ENCODE measurements around the gene SMAP2. TPM values are rescaled to one million over a fixed set of nuclear protein-coding genes. Genes with fewer than 3 reads are reported as not detected.
"Not testable (repeated sequence)": the region's sequence is repeated elsewhere in the genome, so short reads cannot be mapped to it uniquely, and the experiment has no call there.

SMAP2 gene
- total RNA-seq, 1 donor from 2014 or later: 13.4 TPM

- intact Hi-C loops (cut with DNase I): not testable (repeated sequence)
Observed at GRCh38 chr1:40387381-40388306, 14.1 kb downstream of the SMAP2 start.

DNA sequence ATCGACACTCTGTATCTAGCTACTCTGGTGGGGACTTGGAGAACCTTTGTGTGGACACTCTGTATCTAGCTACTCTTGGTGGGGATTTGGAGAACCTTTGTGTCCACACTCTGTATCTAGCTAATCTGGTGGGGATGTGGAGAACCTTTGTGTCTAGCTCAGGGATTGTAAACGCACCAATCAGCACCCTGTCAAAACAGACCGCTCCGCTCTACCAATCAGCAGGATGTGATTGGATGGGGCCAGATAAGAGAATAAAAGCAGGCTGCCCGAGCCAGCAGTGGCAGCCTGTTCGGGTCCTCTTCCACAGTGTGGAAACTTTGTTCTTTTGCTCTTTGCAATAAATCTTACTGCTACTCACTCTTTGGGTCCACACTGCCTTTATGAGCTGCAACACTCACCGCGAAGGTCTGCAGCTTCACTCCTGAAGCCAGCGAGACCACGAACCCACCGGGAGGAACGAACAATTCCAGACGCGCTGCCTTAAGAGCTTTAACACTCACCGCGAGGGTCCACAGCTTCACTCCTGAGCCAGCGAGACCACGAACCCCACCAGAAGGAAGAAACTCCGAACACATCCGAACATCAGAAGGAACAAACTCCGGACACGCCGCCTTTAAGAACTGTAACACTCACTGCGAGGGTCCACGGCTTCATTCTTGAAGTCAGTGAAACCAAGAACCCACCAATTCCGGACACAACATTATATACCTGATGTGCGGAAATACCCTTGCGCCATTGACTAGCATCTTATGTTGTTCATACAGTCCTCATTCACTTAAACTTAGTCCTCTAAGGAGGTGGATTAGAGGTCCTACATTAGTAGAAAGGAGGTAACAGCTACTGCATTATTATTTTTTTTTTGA lies 15.2 kb downstream of the SMAP2 start:
- DNase-seq; ATAC-seq (ENCODE audit: poor library complexity); intact Hi-C loops (cut with DNase I): not testable (repeated sequence)

More at GRCh38 chr1:40387381-40388306, 14.1 kb downstream of the SMAP2 start:
- not testable (repeated sequence) for DNase-seq; ATAC-seq (ENCODE audit: poor library complexity)

DNA sequence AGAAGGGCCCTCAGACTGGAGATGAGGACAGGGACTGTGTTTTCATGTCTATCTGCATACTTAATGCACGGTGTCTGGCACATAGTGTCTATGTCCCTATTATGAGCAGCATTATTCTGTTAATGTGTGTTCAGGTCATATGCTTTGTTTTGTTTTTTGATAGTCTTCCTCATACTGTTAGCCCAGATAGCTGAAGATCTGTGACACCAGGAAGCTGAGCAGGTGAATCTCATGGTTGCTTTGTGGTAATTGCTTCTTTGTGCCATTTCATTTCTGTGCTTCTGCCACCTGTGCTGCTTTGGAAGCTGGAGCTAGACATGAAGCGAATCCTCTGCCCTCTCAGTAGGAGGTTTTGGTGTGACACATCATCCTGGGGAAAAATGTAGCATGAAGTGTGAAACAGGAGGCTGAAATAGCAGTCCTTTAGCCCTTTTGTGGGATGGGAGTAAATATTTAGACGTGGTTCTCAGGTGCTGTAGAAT lies 15.8 kb downstream of the SMAP2 start:
- ATAC-seq (ENCODE audit: poor library complexity) (no peak), DNase-seq (no peak)
- intact Hi-C loops (cut with DNase I): no loop called here

DNA sequence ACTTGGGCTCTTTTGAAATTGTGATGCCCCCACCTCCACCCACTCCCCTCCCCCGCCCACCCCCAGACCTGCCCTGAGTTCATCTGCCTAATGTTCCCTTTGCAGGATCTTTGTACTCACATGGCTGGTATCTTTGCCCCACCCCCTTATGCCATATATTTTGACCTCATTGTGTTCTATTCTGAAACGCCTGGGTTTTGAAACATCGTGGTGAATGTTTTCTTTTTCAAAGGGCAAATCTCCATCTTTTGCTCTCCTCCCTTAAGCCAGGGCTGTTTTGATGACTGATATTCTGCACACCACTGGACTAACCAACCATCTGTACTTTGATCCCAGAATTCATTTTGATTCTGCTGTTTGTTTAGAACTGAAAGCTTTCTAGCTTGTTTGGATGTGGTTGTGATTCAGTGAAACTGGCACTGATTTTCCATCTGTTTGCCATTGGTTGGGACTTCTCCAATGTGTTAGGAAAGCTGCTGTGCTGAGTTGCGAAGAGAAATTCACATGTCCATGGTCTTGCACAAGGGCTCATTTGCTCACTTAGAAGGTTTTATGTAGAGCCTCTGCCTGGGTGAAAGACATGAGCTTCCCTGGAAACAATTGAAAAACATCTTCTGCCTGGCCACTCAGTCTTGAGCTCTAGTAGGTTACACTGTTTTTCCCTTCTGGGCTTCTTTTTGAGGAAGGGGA lies 16.5 kb downstream of the SMAP2 start:
- ATAC-seq (ENCODE audit: poor library complexity): peak; percentile 52
- no peak for DNase-seq
- intact Hi-C loops (cut with DNase I): no loop called here

DNA sequence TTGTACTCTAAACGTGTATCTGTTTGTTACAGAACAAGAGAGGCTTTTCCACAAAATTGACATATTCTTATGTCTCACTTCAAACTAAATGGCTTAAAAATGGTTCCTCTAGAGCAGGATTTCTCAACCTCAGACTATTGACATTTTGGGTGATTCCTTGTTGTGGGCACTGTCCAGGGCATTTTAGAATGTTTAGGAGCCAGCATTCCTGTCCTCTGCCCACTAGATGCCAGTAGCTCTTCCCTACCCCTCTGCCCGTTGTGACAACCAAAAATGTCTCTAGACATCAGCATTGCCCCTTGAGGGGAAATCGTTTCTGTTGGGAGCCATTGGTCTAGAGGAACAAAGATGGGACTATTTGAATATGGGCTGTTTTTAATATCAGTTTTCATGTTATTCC lies 17.3 kb downstream of the SMAP2 start:
- no peak for ATAC-seq (ENCODE audit: poor library complexity)
- intact Hi-C loops (cut with DNase I): no loop called here
- no peak for DNase-seq

DNA sequence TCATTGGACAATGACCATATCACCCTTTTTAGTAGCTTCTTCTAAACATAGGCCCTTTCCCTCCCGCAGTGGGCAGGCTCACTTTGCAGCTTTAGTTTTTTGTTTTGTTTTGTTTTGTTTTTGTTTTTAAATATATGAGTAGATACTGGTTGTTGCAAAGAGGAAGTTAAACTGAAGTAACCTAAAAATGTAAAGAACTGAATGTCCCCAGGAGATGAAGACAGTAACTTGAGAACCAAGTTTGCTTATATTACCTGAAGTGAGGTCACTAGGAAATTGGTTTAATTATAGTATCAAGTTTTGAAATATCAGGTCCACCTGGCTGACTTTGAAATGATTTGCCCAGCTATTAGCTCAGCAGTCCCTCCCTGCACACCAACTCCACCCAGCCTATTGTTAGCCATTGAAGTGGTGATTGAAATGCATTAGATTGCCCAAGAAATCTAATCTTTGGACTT lies 18.2 kb downstream of the SMAP2 start:
- intact Hi-C loops (cut with DNase I): no loop called here
- no peak for DNase-seq
- ATAC-seq (ENCODE audit: poor library complexity): no peak

GRCh38 chr1:40392221-40392620 lies 18.7 kb downstream of the SMAP2 start:
- DNase-seq (no peak), ATAC-seq (ENCODE audit: poor library complexity) (no peak)
- intact Hi-C loops (cut with DNase I): no loop called here

DNA sequence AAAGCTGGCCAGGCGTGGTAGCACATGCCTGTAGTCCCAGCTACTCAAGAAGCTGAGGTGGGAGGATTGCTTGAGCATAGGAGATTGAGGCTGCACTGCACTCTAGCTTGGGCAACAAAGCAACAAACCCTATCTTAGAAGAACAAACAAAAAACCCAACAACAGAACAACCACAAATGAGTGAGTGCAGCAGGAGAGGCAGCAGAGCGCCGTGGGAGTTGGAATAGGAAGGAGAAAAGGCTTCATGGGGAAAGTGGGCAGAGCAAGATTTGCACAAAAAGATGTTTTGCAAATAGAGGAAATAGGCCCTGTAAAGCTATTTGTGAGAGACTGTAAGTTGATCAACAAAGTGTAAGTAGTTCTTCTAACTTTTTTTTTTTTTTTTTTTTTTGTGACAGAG lies 19.6 kb downstream of the SMAP2 start:
- intact Hi-C loops (cut with DNase I): no loop called here
- DNase-seq: no peak
- peak; percentile 18 for ATAC-seq (ENCODE audit: poor library complexity)

- DNase-seq: no peak
- intact Hi-C loops (cut with DNase I): no loop called here
- ATAC-seq (ENCODE audit: poor library complexity): no peak
Observed at GRCh38 chr1:40394491-40395172, 21.1 kb downstream of the SMAP2 start.

GRCh38 chr1:40395190-40396175 lies 22.0 kb downstream of the SMAP2 start:
- ATAC-seq (ENCODE audit: poor library complexity): no peak
- intact Hi-C loops (cut with DNase I): no loop called here

GRCh38 chr1:40396420-40396819 lies 22.9 kb downstream of the SMAP2 start:
- DNase-seq: no peak
- ATAC-seq (ENCODE audit: poor library complexity): peak; percentile 45
- intact Hi-C loops (cut with DNase I): no loop called here

More at GRCh38 chr1:40395190-40396175, 22.0 kb downstream of the SMAP2 start:
- no peak for DNase-seq

DNA sequence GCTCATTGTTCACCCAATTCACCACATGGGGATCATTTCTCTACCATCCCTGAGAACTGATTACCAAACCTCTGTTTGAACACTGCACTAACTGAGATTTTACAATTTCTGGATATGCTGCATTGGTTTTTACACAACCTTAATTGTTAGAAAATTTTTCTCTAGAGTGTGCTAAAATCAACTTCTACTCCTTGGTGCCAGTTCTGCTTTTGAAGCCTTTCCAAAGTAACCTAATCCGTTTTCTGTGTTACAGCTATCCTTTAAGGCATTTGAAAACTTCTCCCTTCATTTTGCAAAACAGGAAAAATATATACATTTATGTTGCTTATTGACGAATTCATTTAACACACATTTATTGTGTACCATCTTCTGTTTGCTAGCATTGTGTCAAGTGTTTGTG lies 23.7 kb downstream of the SMAP2 start:
- DNase-seq (no peak), ATAC-seq (ENCODE audit: poor library complexity) (no peak)
- intact Hi-C loops (cut with DNase I): no loop called here

- ATAC-seq (ENCODE audit: poor library complexity): peak; percentile 38
- no peak for DNase-seq
- intact Hi-C loops (cut with DNase I): loop anchor here (5.0 kb wide), 1 partner anchor 253 kb away; no protein-coding TSS in a partner anchor
Observed at GRCh38 chr1:40399984-40400704, 26.6 kb downstream of the SMAP2 start.

GRCh38 chr1:40401473-40402201 lies 28.1 kb downstream of the SMAP2 start:
- no peak for ATAC-seq (ENCODE audit: poor library complexity)
- intact Hi-C loops (cut with DNase I): loop anchor here (5.0 kb wide), 1 partner anchor 254 kb away; no protein-coding TSS in a partner anchor
- DNase-seq: no peak

- DNase-seq (no peak), ATAC-seq (ENCODE audit: poor library complexity) (peak; percentile 67)
- intact Hi-C loops (cut with DNase I): loop anchor here (5.0 kb wide), 1 partner anchor 258 kb away; no protein-coding TSS in a partner anchor
Observed at GRCh38 chr1:40404670-40405462, 31.3 kb downstream of the SMAP2 start.

Data from Right ventricle myocardium superior (tissue), 1 donor.